ENCODE results near the gene TTF1.

GRCh38 chr9:132414731-132415130, 8.1 kb upstream of the TTF1 start:
- TF ChIP-seq, protein P1, sequence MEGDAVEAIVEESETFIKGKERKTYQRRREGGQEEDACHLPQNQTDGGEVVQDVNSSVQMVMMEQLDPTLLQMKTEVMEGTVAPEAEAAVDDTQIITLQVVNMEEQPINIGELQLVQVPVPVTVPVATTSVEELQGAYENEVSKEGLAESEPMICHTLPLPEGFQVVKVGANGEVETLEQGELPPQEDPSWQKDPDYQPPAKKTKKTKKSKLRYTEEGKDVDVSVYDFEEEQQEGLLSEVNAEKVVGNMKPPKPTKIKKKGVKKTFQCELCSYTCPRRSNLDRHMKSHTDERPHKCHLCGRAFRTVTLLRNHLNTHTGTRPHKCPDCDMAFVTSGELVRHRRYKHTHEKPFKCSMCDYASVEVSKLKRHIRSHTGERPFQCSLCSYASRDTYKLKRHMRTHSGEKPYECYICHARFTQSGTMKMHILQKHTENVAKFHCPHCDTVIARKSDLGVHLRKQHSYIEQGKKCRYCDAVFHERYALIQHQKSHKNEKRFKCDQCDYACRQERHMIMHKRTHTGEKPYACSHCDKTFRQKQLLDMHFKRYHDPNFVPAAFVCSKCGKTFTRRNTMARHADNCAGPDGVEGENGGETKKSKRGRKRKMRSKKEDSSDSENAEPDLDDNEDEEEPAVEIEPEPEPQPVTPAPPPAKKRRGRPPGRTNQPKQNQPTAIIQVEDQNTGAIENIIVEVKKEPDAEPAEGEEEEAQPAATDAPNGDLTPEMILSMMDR (IDR thresholded peaks at IDR 0.05 in 2 of 3, conservative IDR thresholded peaks at IDR 0.05 in 1 of 3; ENCODE audit: control insufficient read depth in 2 of 3, extremely low read depth in 1 of 3, insufficient read depth in 1 of 3, low read depth in 3 of 3, low read length in 3 of 3) = no peak
- TF ChIP-seq MAX (IDR thresholded peaks at IDR 0.05; ENCODE audit: low read depth, low read length) = no peak
- TF ChIP-seq ATF7 (IDR thresholded peaks at IDR 0.05; ENCODE audit: low read depth) = no peak
- no peak for TF ChIP-seq SRF (IDR thresholded peaks at IDR 0.05; ENCODE audit: low read depth in 2 of 2, low read length in 2 of 2)
- no peak for TF ChIP-seq ATF3 (IDR thresholded peaks at IDR 0.05; ENCODE audit: borderline replicate concordance, extremely low read depth, low read depth, low read length)
- no peak for TF ChIP-seq POLR2AphosphoS5 (IDR thresholded peaks at IDR 0.05; ENCODE audit: low read length)
- no peak for TF ChIP-seq NR2C2 (IDR thresholded peaks at IDR 0.05; ENCODE audit: borderline replicate concordance, control insufficient read depth, insufficient read length, low read depth)
- TF ChIP-seq YY1 (IDR thresholded peaks at IDR 0.05; ENCODE audit: low read depth, low read length) = no peak

All from GM12878 (cell line).